Measurements from ENCODE around the gene MAP3K15. TPM values are rescaled to one million over a fixed set of nuclear protein-coding genes. Genes with fewer than 3 reads are reported as not detected.
A peak's percentile ranks its signal among the peaks of the same experiment; 100 is the strongest.

Gene MAP3K15
- total RNA-seq, 1 donor from 2014 or later: 0.18 TPM

DNA sequence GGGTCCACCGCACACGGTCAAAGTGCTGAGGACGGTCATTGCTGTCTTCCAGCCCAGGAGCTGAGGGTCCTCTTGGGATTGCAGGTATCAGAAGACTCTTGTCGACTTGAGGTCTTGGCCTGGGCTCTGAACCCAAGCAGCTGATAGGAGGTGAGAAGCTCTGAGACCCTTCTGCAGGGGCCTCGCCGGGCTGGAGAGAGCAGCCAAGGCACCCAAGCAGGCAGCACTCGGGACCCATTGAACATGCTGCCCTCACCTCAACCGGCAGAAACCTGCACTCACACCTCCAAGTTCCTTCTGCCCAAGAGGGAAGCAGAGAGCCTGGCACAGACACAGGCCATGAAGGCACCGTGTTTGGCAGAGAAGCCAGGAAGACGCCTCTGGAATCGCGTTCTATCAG, 137.5 kb downstream of the MAP3K15 start:
- intact Hi-C loops (cut with micrococcal nuclease): no loop called here
- no peak for DNase-seq (ENCODE audit: low spot score)
- Mint-ChIP-seq H3K27ac (no peak overlapping the region), H3K27me3 (ENCODE audit: insufficient read depth) (no peaks in the 10 kb centered on the region), H3K9me3 (no peaks in the 10 kb centered on the region), H3K36me3 (ENCODE audit: low read depth) (no peaks in the 10 kb centered on the region), H3K4me3 (no peak overlapping the region), H3K4me1 (ENCODE audit: low read depth) (peaks cover under 1% of the 10 kb centered on the region)

GRCh38 chrX:19375546-19375945, 139.8 kb downstream of the MAP3K15 start:
- no peak overlapping the region for H3K4me3 Mint-ChIP-seq
- no peak for DNase-seq (ENCODE audit: low spot score)
- peaks cover 9% of the 10 kb centered on the region for H3K4me1 Mint-ChIP-seq (ENCODE audit: low read depth)
- H3K27me3 Mint-ChIP-seq (ENCODE audit: insufficient read depth): peaks cover 2% of the 10 kb centered on the region
- intact Hi-C loops (cut with micrococcal nuclease): no loop called here
- no peak overlapping the region for H3K27ac Mint-ChIP-seq
- H3K9me3 Mint-ChIP-seq: no peaks in the 10 kb centered on the region
- no peaks in the 10 kb centered on the region for H3K36me3 Mint-ChIP-seq (ENCODE audit: low read depth)

GRCh38 chrX:19373351-19373891, 141.9 kb downstream of the MAP3K15 start:
- intact Hi-C loops (cut with micrococcal nuclease): loop anchor here (2.0 to 5.0 kb wide), 4 partner anchors 144 to 617 kb away; partner anchors contain the start of genes BCLAF3, MAP3K15 and SH3KBP1
- peaks cover 9% of the 10 kb centered on the region for H3K4me1 Mint-ChIP-seq (ENCODE audit: low read depth)
- H3K36me3 Mint-ChIP-seq (ENCODE audit: low read depth): no peaks in the 10 kb centered on the region
- no peaks in the 10 kb centered on the region for H3K9me3 Mint-ChIP-seq
- no peak overlapping the region for H3K27ac Mint-ChIP-seq
- DNase-seq (ENCODE audit: low spot score): no peak
- no peak overlapping the region for H3K4me3 Mint-ChIP-seq
- peaks cover 2% of the 10 kb centered on the region for H3K27me3 Mint-ChIP-seq (ENCODE audit: insufficient read depth)

- H3K4me1 Mint-ChIP-seq (ENCODE audit: low read depth): peaks cover 9% of the 10 kb centered on the region
- H3K36me3 Mint-ChIP-seq (ENCODE audit: low read depth): no peaks in the 10 kb centered on the region
- peaks cover 2% of the 10 kb centered on the region for H3K27me3 Mint-ChIP-seq (ENCODE audit: insufficient read depth)
- H3K4me3 Mint-ChIP-seq: peak overlapping the region; percentile 87
- no peak for DNase-seq (ENCODE audit: low spot score)
- H3K9me3 Mint-ChIP-seq: no peaks in the 10 kb centered on the region
- H3K27ac Mint-ChIP-seq: peak overlapping the region; percentile 85
- intact Hi-C loops (cut with micrococcal nuclease): loop anchor here (1.0 to 5.0 kb wide), 7 partner anchors 145 to 695 kb away; partner anchors contain the start of genes BCLAF3, MAP3K15, PHKA2 and SH3KBP1
Observed at GRCh38 chrX:19372547-19373331, 142.6 kb downstream of the MAP3K15 start.

DNA sequence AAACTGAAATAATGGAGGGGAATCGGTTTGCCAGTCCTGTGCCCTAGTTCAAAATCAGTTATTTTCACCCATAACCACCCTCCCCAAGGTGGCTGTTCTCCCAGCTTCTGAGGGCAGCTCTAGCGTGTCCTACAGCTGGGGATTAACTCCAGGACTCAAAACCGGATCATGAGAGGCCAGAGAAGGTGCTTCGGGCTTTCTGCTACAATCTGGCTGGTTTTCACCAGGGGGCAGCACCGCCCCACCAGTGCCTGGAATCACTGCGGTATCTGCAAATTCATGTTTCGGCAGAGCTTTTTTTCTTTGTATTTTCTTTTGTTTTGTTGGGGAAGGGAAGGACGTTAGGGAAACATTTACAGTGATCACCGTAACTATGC, 143.2 kb downstream of the MAP3K15 start:
- Mint-ChIP-seq H3K4me3 (peak overlapping the region; percentile 87), H3K9me3 (no peaks in the 10 kb centered on the region), H3K27me3 (ENCODE audit: insufficient read depth) (peaks cover 2% of the 10 kb centered on the region), H3K4me1 (ENCODE audit: low read depth) (peaks cover 9% of the 10 kb centered on the region), H3K27ac (peak overlapping the region; percentile 85), H3K36me3 (ENCODE audit: low read depth) (no peaks in the 10 kb centered on the region)
- DNase-seq (ENCODE audit: low spot score): peak; percentile 34
- intact Hi-C loops (cut with micrococcal nuclease): loop anchor here (1.0 to 5.0 kb wide), 7 partner anchors 145 to 695 kb away; partner anchors contain the start of genes BCLAF3, MAP3K15, PHKA2 and SH3KBP1

DNA sequence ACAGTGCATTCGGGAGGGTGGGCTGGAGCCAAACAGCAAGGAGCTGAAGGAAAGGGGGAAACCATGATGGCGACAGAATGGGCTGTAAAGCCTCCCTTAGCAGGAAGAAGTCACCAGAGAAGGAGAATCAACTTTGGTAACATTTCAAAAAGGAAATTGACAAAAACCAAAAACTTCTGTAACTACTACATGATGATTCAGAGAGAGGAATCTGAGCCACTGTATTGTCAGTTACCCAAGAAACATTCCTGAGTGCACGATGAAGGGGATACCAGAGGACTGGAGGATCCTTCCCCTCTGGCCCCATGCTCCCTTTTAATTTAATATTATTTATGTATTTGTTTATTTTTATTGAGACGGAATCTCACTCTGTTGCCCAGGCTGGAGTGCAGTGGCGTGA, 145.2 kb downstream of the MAP3K15 start:
- intact Hi-C loops (cut with micrococcal nuclease): loop anchor here (5.0 kb wide), 3 partner anchors 147 to 532 kb away; partner anchors contain the start of genes MAP3K15 and SH3KBP1
- H3K36me3 Mint-ChIP-seq (ENCODE audit: low read depth): peaks cover 12% of the 10 kb centered on the region
- peaks cover 9% of the 10 kb centered on the region for H3K4me1 Mint-ChIP-seq (ENCODE audit: low read depth)
- H3K4me3 Mint-ChIP-seq: no peak overlapping the region
- DNase-seq (ENCODE audit: low spot score): no peak
- peaks cover 2% of the 10 kb centered on the region for H3K27me3 Mint-ChIP-seq (ENCODE audit: insufficient read depth)
- H3K9me3 Mint-ChIP-seq: no peaks in the 10 kb centered on the region
- no peak overlapping the region for H3K27ac Mint-ChIP-seq

DNA sequence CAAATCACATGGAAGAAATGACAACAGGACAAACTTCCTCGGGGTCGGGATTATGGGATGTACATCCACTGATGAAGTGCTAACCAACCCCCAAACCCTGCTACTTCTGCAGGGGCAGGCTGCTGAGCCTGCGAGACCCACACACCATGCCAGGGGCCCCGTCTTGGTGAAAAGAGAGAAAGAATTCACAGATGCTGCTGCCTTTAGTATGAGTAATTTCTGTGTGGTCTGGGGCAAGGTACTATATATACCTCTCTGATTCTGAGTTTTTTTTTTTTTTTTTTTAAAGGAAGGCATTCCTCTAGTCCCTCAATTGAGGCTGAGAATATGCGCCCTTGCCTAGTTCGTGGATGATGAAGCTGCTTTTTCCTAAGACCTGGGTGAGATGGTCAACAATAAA, 146.7 kb downstream of the MAP3K15 start:
- intact Hi-C loops (cut with micrococcal nuclease): no loop called here
- Mint-ChIP-seq H3K27ac (no peak overlapping the region), H3K4me1 (ENCODE audit: low read depth) (peaks cover 9% of the 10 kb centered on the region), H3K36me3 (ENCODE audit: low read depth) (peaks cover 15% of the 10 kb centered on the region), H3K27me3 (ENCODE audit: insufficient read depth) (peaks cover 2% of the 10 kb centered on the region), H3K4me3 (no peak overlapping the region), H3K9me3 (no peaks in the 10 kb centered on the region)
- no peak for DNase-seq (ENCODE audit: low spot score)

DNA sequence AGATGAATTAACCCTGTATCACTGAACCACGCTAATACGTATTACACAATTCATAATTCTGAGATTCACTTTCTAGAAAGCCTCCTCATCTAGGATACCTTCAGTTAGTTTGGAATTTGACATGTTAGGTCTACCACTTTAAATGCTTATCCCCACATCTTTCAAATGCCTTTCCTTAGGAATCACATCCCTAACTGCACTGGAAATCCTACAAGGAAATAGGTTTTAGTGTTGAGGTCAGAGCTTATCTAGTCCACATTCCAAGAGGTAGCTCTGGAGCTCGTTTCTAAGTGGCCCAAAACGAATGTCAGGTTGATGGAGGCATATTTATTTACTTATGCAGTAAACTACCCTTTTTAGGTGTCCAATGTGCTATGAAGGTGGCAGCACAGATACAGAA, 153.6 kb downstream of the MAP3K15 start:
- Mint-ChIP-seq H3K27ac (no peak overlapping the region), H3K9me3 (no peaks in the 10 kb centered on the region), H3K4me3 (no peak overlapping the region), H3K27me3 (ENCODE audit: insufficient read depth) (no peaks in the 10 kb centered on the region), H3K36me3 (ENCODE audit: low read depth) (peaks cover 27% of the 10 kb centered on the region), H3K4me1 (ENCODE audit: low read depth) (no peaks in the 10 kb centered on the region)
- intact Hi-C loops (cut with micrococcal nuclease): no loop called here
- no peak for DNase-seq (ENCODE audit: low spot score)

GRCh38 chrX:19360903-19361302, 154.4 kb downstream of the MAP3K15 start:
- H3K9me3 Mint-ChIP-seq: no peaks in the 10 kb centered on the region
- H3K27ac Mint-ChIP-seq: no peak overlapping the region
- no peaks in the 10 kb centered on the region for H3K4me1 Mint-ChIP-seq (ENCODE audit: low read depth)
- intact Hi-C loops (cut with micrococcal nuclease): no loop called here
- peaks cover 28% of the 10 kb centered on the region for H3K36me3 Mint-ChIP-seq (ENCODE audit: low read depth)
- no peak for DNase-seq (ENCODE audit: low spot score)
- H3K4me3 Mint-ChIP-seq: no peak overlapping the region
- no peaks in the 10 kb centered on the region for H3K27me3 Mint-ChIP-seq (ENCODE audit: insufficient read depth)

DNA sequence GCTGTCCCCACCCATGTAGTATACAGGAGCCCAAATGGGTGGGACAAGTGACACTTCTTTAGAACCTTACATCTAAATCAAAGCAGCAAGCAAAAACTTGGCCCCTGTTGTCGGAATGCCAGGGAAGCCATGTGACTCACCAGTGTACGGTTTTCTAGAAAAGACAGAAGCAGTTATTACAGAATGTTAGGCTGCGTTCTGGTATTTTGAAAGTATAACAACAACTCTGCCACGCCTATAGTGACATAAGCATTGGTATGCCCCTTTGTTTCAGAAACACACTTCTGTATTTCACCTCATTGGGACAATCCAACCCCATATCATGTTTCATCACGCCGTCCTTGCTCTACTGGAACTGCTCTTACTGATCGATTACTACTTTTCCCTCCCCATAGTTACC, 156.8 kb downstream of the MAP3K15 start:
- H3K9me3 Mint-ChIP-seq: no peaks in the 10 kb centered on the region
- no peak for DNase-seq (ENCODE audit: low spot score)
- intact Hi-C loops (cut with micrococcal nuclease): no loop called here
- H3K36me3 Mint-ChIP-seq (ENCODE audit: low read depth): peaks cover 34% of the 10 kb centered on the region
- no peak overlapping the region for H3K4me3 Mint-ChIP-seq
- no peaks in the 10 kb centered on the region for H3K27me3 Mint-ChIP-seq (ENCODE audit: insufficient read depth)
- H3K27ac Mint-ChIP-seq: no peak overlapping the region
- H3K4me1 Mint-ChIP-seq (ENCODE audit: low read depth): no peaks in the 10 kb centered on the region

- peaks cover 43% of the 10 kb centered on the region for H3K36me3 Mint-ChIP-seq (ENCODE audit: low read depth)
- H3K9me3 Mint-ChIP-seq: no peaks in the 10 kb centered on the region
- H3K4me1 Mint-ChIP-seq (ENCODE audit: low read depth): peaks cover 13% of the 10 kb centered on the region
- DNase-seq (ENCODE audit: low spot score): no peak
- no peaks in the 10 kb centered on the region for H3K27me3 Mint-ChIP-seq (ENCODE audit: insufficient read depth)
- no peak overlapping the region for H3K27ac Mint-ChIP-seq
- intact Hi-C loops (cut with micrococcal nuclease): no loop called here
- H3K4me3 Mint-ChIP-seq: no peak overlapping the region
Observed at GRCh38 chrX:19354625-19355024, 160.7 kb downstream of the MAP3K15 start.

DNA sequence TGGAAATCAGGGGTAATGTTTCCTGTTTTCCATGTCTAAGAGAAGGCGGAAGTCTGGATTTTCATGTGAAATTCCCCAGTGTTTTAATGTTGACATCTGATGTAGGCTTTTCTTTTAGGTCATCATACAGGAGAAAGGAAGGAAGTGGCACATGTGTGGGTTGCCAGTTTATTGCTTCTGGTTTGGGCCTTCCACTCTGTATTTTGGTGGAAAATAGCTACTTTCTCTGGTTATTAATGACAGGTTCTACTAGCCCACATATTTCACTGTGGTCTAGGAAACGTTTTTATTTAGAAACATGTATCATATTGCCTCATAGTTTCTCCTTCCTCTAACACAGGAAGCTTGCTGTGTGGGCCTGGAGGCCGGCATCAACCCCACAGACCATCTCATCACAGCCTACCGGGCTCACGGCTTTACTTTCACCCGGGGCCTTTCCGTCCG, 164.3 kb downstream of the MAP3K15 start:
- intact Hi-C loops (cut with micrococcal nuclease): no loop called here
- Mint-ChIP-seq H3K27ac (peak overlapping the region; percentile 78), H3K4me1 (ENCODE audit: low read depth) (peaks cover 20% of the 10 kb centered on the region), H3K4me3 (peak overlapping the region; percentile 15), H3K9me3 (no peaks in the 10 kb centered on the region), H3K36me3 (ENCODE audit: low read depth) (peaks cover 32% of the 10 kb centered on the region), H3K27me3 (ENCODE audit: insufficient read depth) (no peaks in the 10 kb centered on the region)
- no peak for DNase-seq (ENCODE audit: low spot score)

GRCh38 chrX:19349264-19349663, 166.0 kb downstream of the MAP3K15 start:
- intact Hi-C loops (cut with micrococcal nuclease): loop anchor here (10.0 kb wide), 2 partner anchors 646 to 916 kb away; partner anchors contain the start of genes BCLAF3 and RPS6KA3
- peaks cover 20% of the 10 kb centered on the region for H3K4me1 Mint-ChIP-seq (ENCODE audit: low read depth)
- H3K9me3 Mint-ChIP-seq: no peaks in the 10 kb centered on the region
- no peak for DNase-seq (ENCODE audit: low spot score)
- H3K27me3 Mint-ChIP-seq (ENCODE audit: insufficient read depth): no peaks in the 10 kb centered on the region
- H3K27ac Mint-ChIP-seq: no peak overlapping the region
- no peak overlapping the region for H3K4me3 Mint-ChIP-seq
- peaks cover 20% of the 10 kb centered on the region for H3K36me3 Mint-ChIP-seq (ENCODE audit: low read depth)

Measured in activated T-helper 1 cell treated with anti-CD3 and anti-CD28 coated beads, Interleukin-12 subunit alpha, Interleukin-12 subunit beta, Interleukin-2, Interleukin-4 antibody, amounts not matched to agents 30 ng/mL and 10 ng/mL and 1 ng/mL, durations not matched to agents 14 hours and 24 hours and 36 hours (primary cell).